SH-SY5Y (cell line): ENCODE data around the gene CDH11.

ENCODE experiments used
- GATA2 ChIP-seq: IDR thresholded peaks from 2 replicates; pipeline ENCODE4 v1.6.1; 2011; ENCODE audit warnings: mild to moderate bottlenecking, low read depth, low read length
- GATA3 ChIP-seq: IDR thresholded peaks from 2 replicates; pipeline ENCODE4 v1.6.1; 2011; ENCODE audit warnings: low read depth, mild to moderate bottlenecking, low read length, moderate library complexity

GRCh38 chr16:64919929-64920607 is 201.8 kb downstream of the CDH11 start:
- TF ChIP-seq GATA2: no peak
- no peak for TF ChIP-seq GATA3
